ENCODE data around the gene PHACTR4. TPM values are rescaled to one million over a fixed set of nuclear protein-coding genes. Genes with fewer than 3 reads are reported as not detected.

PHACTR4 gene
- total and polyA plus RNA-seq, 10 of the 15 experiments (the other 5 are each of a cell fraction or from before 2014, with no cell fraction given), result 8.9 to 34.2 (median 12.5) TPM

DNA sequence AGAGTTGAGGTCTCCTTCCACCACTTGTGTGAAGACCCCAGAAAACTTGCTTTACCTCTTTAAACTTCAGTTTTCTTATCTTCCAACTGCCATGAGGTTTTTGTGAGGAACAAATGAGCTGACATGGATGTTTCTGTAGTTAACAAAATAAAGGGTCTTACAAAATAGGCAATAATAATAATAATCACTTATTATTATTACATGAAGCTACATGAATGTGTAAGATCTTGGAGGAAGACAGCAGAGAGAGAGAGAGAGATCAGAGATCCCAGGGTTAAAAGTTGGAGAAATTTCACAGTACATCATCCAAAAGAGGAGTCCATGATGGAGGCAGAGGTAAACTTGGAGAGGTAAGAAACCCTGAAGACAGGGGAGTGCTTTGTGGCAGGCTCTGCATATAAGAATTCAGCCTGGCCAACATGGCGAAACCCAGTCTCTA, 147.0 kb downstream of the PHACTR4 start (continued):
- TF ChIP-seq, protein P1, sequence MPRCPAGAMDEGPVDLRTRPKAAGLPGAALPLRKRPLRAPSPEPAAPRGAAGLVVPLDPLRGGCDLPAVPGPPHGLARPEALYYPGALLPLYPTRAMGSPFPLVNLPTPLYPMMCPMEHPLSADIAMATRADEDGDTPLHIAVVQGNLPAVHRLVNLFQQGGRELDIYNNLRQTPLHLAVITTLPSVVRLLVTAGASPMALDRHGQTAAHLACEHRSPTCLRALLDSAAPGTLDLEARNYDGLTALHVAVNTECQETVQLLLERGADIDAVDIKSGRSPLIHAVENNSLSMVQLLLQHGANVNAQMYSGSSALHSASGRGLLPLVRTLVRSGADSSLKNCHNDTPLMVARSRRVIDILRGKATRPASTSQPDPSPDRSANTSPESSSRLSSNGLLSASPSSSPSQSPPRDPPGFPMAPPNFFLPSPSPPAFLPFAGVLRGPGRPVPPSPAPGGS (IDR thresholded peaks at IDR 0.05; ENCODE audit: borderline replicate concordance, insufficient read depth, low read depth, low read length, poor library complexity, severe bottlenecking), result no peak
- TF ChIP-seq SPI1 (IDR thresholded peaks at IDR 0.05; ENCODE audit: borderline replicate concordance, insufficient read depth, low read depth, low read length) (no peak), ZBTB33 (IDR thresholded peaks at IDR 0.05) (no peak), ZBTB4 (CRISPR knock-in tag; IDR thresholded peaks at IDR 0.05) (no peak), TCF3 (IDR thresholded peaks at IDR 0.05; ENCODE audit: borderline replicate concordance, insufficient read depth, low read depth, low read length) (no peak)
- TF ChIP-seq, protein P2, sequence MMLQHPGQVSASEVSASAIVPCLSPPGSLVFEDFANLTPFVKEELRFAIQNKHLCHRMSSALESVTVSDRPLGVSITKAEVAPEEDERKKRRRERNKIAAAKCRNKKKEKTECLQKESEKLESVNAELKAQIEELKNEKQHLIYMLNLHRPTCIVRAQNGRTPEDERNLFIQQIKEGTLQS (IDR thresholded peaks at IDR 0.05; ENCODE audit: borderline replicate concordance, extremely low read depth, low read depth, low read length), result no peak
